Bone marrow (tissue), 2 donors: ENCODE results near the gene UBXN1.

Source experiments
- DNase-seq, 2 donors: peaks; one replicate each; lab custom pipeline; 2025; lab: John Stamatoyannopoulos, UW

Gene UBXN1

GRCh38 chr11:62645946-62646824 is 32.7 kb downstream of the UBXN1 start, which contains the start of gene GANAB:
GANAB (minus strand) TSS chr11:62646613; CDS start chr11:62646599, 14 bp downstream.
- peak; percentile 91 to 99 for DNase-seq

- DNase-seq = no peak
These were observed 33.3 kb downstream of the UBXN1 start for GRCh38 chr11:62645671-62645945.

GRCh38 chr11:62644220-62644619 is 34.7 kb downstream of the UBXN1 start:
- DNase-seq = no peak

DNA sequence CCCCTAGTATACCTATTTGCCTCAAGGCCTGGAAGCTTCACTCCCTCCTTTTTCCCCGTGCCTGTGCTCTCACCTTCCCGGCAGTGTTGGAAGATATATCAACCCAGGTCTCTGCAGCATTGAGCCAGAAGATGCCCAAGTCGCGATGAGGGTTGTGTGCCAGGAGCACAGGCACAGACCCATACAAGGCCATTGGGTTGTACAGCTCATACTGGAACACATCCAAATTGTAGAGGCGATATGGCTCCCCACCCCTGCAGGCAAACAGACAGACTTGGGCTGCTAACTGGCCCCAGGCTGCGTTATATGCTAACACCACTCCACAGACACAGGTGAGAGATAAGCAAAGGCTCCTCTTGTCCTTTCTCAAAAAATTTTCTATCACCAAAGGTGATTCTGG is 46.4 kb downstream of the UBXN1 start:
- DNase-seq = no peak

GRCh38 chr11:62627713-62628112 is 51.2 kb downstream of the UBXN1 start:
- DNase-seq = no peak
